Epithelial cell of esophagus (primary cell): ENCODE measurements around the gene BSDC1.

Source experiments
- DNase-seq: peaks from one replicate; pipeline ENCODE4 v3.0.0; 2010; ENCODE audit warnings: low read depth
- H3K4me3 ChIP-seq: 2 replicates; pipeline ENCODE4 v1.5.1; 2011; ENCODE audit warnings: mild to moderate bottlenecking, low read length, control low read depth
- CTCF ChIP-seq: IDR thresholded peaks from 2 replicates; pipeline ENCODE4 v1.5.1; 2011; ENCODE audit warnings: low read depth, mild to moderate bottlenecking, low read length, control low read depth, inconsistent platforms; ENCODE audit not compliant: insufficient read depth; ENCODE audit errors: missing control alignments

Gene BSDC1

GRCh38 chr1:32377541-32378220 is 16.6 kb downstream of the BSDC1 start:
- peak; percentile 69 for DNase-seq
- no peak for TF ChIP-seq CTCF

GRCh38 chr1:32376199-32376598 is 18.0 kb downstream of the BSDC1 start:
- no peak overlapping the region for H3K4me3 ChIP-seq
- DNase-seq, result no peak
- TF ChIP-seq CTCF, result no peak

More at GRCh38 chr1:32377541-32378220, 16.6 kb downstream of the BSDC1 start:
- no peak overlapping the region for H3K4me3 ChIP-seq

- no peak for DNase-seq
- no peak overlapping the region for H3K4me3 ChIP-seq
- TF ChIP-seq CTCF, result no peak
Observed at GRCh38 chr1:32373996-32374592, 20.1 kb downstream of the BSDC1 start.

GRCh38 chr1:32372149-32372756 is 22.0 kb downstream of the BSDC1 start:
- no peak overlapping the region for H3K4me3 ChIP-seq
- no peak for DNase-seq
- TF ChIP-seq CTCF, result peak; percentile 4

- no peak for TF ChIP-seq CTCF
- DNase-seq, result no peak
- no peak overlapping the region for H3K4me3 ChIP-seq
Observed at GRCh38 chr1:32367912-32368635, 26.2 kb downstream of the BSDC1 start.

GRCh38 chr1:32365445-32365844 is 28.8 kb downstream of the BSDC1 start:
- H3K4me3 ChIP-seq, result no peak overlapping the region
- TF ChIP-seq CTCF, result no peak
- DNase-seq, result no peak
